Measurements from ENCODE around the gene THSD4. TPM values are rescaled to one million over a fixed set of nuclear protein-coding genes. Genes with fewer than 3 reads are reported as not detected.
"Not testable (repeated sequence)": the region's sequence is repeated elsewhere in the genome, so short reads cannot be mapped to it uniquely, and the experiment has no call there.

THSD4 gene
- total and polyA plus RNA-seq, 5 donors from 2014 or later, result not detected

- Histone ChIP-seq H3K9me3 (ENCODE audit: control insufficient read depth in 2 of 2, low read length in 2 of 2) (no peaks in the 10 kb centered on the region), H3K4me3 (ENCODE audit: low read depth, low read length) (no peak overlapping the region), H3K36me3 (ENCODE audit: control insufficient read depth, insufficient read depth, low read length) (no peaks in the 10 kb centered on the region), H3K27ac (ENCODE audit: insufficient read depth, low read length, poor library complexity, severe bottlenecking) (no peak overlapping the region), H3K4me1 (ENCODE audit: control insufficient read depth, insufficient read depth, low read length, poor library complexity, severe bottlenecking) (no peaks in the 10 kb centered on the region), H3K27me3 (ENCODE audit: control insufficient read depth, insufficient read depth, low read length) (no peaks in the 10 kb centered on the region)
- Mint-ChIP-seq H3K4me1 (no peaks in the 10 kb centered on the region), H3K27me3 (no peaks in the 10 kb centered on the region), H3K9me3 (peaks cover 0 to 3% (median 0%) of the 10 kb centered on the region in 7 donors), H3K36me3 (no peaks in the 10 kb centered on the region), H3K4me3 (no peak overlapping the region), H3K27ac (no peak overlapping the region)
- no peak for DNase-seq
- ATAC-seq (ENCODE audit: low read depth in 2 of 2), result no peak
Measured at GRCh38 chr15:71154607-71155200, 39.4 kb downstream of the THSD4 start.

- H3K4me3 ChIP-seq (ENCODE audit: low read depth, low read length), result no peak overlapping the region
- no peaks in the 10 kb centered on the region for H3K36me3 ChIP-seq (ENCODE audit: control insufficient read depth, insufficient read depth, low read length)
- H3K27ac ChIP-seq (ENCODE audit: insufficient read depth, low read length, poor library complexity, severe bottlenecking), result no peak overlapping the region
- H3K4me1 Mint-ChIP-seq, result no peaks in the 10 kb centered on the region
- no peaks in the 10 kb centered on the region for H3K4me1 ChIP-seq (ENCODE audit: control insufficient read depth, insufficient read depth, low read length, poor library complexity, severe bottlenecking)
- no peaks in the 10 kb centered on the region for H3K9me3 ChIP-seq (ENCODE audit: control insufficient read depth in 2 of 2, low read length in 2 of 2)
- H3K27me3 Mint-ChIP-seq, result no peaks in the 10 kb centered on the region
- H3K27me3 ChIP-seq (ENCODE audit: control insufficient read depth, insufficient read depth, low read length), result no peaks in the 10 kb centered on the region
- ATAC-seq (ENCODE audit: low read depth in 2 of 2) (no peak), DNase-seq (no peak)
- no peak overlapping the region for H3K27ac Mint-ChIP-seq
- H3K9me3 Mint-ChIP-seq, result peaks cover 0 to 3% (median 0%) of the 10 kb centered on the region in 7 donors
- no peaks in the 10 kb centered on the region for H3K36me3 Mint-ChIP-seq
- H3K4me3 Mint-ChIP-seq, result no peak overlapping the region
Measured at GRCh38 chr15:71155534-71155933, 40.3 kb downstream of the THSD4 start.

GRCh38 chr15:71160976-71161375, 45.7 kb downstream of the THSD4 start:
- DNase-seq (no peak), ATAC-seq (ENCODE audit: low read depth in 2 of 2) (no peak)
- H3K36me3 ChIP-seq (ENCODE audit: control insufficient read depth, insufficient read depth, low read length), result no peaks in the 10 kb centered on the region
- H3K4me3 ChIP-seq (ENCODE audit: low read depth, low read length), result no peak overlapping the region
- no peak overlapping the region for H3K27ac ChIP-seq (ENCODE audit: insufficient read depth, low read length, poor library complexity, severe bottlenecking)
- Mint-ChIP-seq H3K27ac (no peak overlapping the region), H3K4me3 (no peak overlapping the region), H3K4me1 (no peaks in the 10 kb centered on the region), H3K36me3 (no peaks in the 10 kb centered on the region), H3K9me3 (peaks cover 0 to 11% (median 8%) of the 10 kb centered on the region in 7 donors), H3K27me3 (no peaks in the 10 kb centered on the region)
- no peaks in the 10 kb centered on the region for H3K4me1 ChIP-seq (ENCODE audit: control insufficient read depth, insufficient read depth, low read length, poor library complexity, severe bottlenecking)
- peaks cover under 1% of the 10 kb centered on the region for H3K27me3 ChIP-seq (ENCODE audit: control insufficient read depth, insufficient read depth, low read length)
- H3K9me3 ChIP-seq (ENCODE audit: control insufficient read depth in 2 of 2, low read length in 2 of 2), result peaks cover 1 to 5% of the 10 kb centered on the region in 2 experiments

GRCh38 chr15:71162309-71162708, 47.0 kb downstream of the THSD4 start:
- peaks cover 0 to 12% (median 8%) of the 10 kb centered on the region in 7 donors for H3K9me3 Mint-ChIP-seq
- H3K4me1 Mint-ChIP-seq, result no peaks in the 10 kb centered on the region
- no peak overlapping the region for H3K27ac ChIP-seq (ENCODE audit: insufficient read depth, low read length, poor library complexity, severe bottlenecking)
- no peaks in the 10 kb centered on the region for H3K36me3 Mint-ChIP-seq
- no peaks in the 10 kb centered on the region for H3K27me3 Mint-ChIP-seq
- H3K4me1 ChIP-seq (ENCODE audit: control insufficient read depth, insufficient read depth, low read length, poor library complexity, severe bottlenecking), result no peaks in the 10 kb centered on the region
- peaks cover 1 to 5% of the 10 kb centered on the region in 2 experiments for H3K9me3 ChIP-seq (ENCODE audit: control insufficient read depth in 2 of 2, low read length in 2 of 2)
- ATAC-seq (ENCODE audit: low read depth in 2 of 2), result no peak
- peaks cover 2% of the 10 kb centered on the region for H3K27me3 ChIP-seq (ENCODE audit: control insufficient read depth, insufficient read depth, low read length)
- no peak overlapping the region for H3K4me3 ChIP-seq (ENCODE audit: low read depth, low read length)
- DNase-seq, result no peak
- no peak overlapping the region for H3K27ac Mint-ChIP-seq
- H3K36me3 ChIP-seq (ENCODE audit: control insufficient read depth, insufficient read depth, low read length), result no peaks in the 10 kb centered on the region
- no peak overlapping the region for H3K4me3 Mint-ChIP-seq

- not testable (repeated sequence) for H3K4me1 Mint-ChIP-seq; H3K36me3 ChIP-seq (ENCODE audit: control insufficient read depth, insufficient read depth, low read length); H3K27ac Mint-ChIP-seq; H3K27ac ChIP-seq (ENCODE audit: insufficient read depth, low read length, poor library complexity, severe bottlenecking); H3K4me3 ChIP-seq (ENCODE audit: low read depth, low read length); DNase-seq; H3K4me3 Mint-ChIP-seq; ATAC-seq (ENCODE audit: low read depth in 2 of 2); H3K27me3 ChIP-seq (ENCODE audit: control insufficient read depth, insufficient read depth, low read length); H3K27me3 Mint-ChIP-seq; H3K36me3 Mint-ChIP-seq; H3K9me3 ChIP-seq (ENCODE audit: control insufficient read depth in 2 of 2, low read length in 2 of 2); H3K4me1 ChIP-seq (ENCODE audit: control insufficient read depth, insufficient read depth, low read length, poor library complexity, severe bottlenecking)
- peaks cover 0 to 12% (median 8%) of the 10 kb centered on the region in 7 donors for H3K9me3 Mint-ChIP-seq
Measured at GRCh38 chr15:71164606-71165005, 49.3 kb downstream of the THSD4 start.

GRCh38 chr15:71167445-71168165, 52.3 kb downstream of the THSD4 start:
- peaks cover 5 to 8% of the 10 kb centered on the region in 2 experiments for H3K9me3 ChIP-seq (ENCODE audit: control insufficient read depth in 2 of 2, low read length in 2 of 2)
- no peaks in the 10 kb centered on the region for H3K4me1 Mint-ChIP-seq
- ATAC-seq (ENCODE audit: low read depth in 2 of 2), result no peak
- DNase-seq, result no peak
- H3K4me1 ChIP-seq (ENCODE audit: control insufficient read depth, insufficient read depth, low read length, poor library complexity, severe bottlenecking), result no peaks in the 10 kb centered on the region
- H3K4me3 Mint-ChIP-seq, result no peak overlapping the region
- H3K27me3 ChIP-seq (ENCODE audit: control insufficient read depth, insufficient read depth, low read length), result peaks cover 2% of the 10 kb centered on the region
- H3K36me3 ChIP-seq (ENCODE audit: control insufficient read depth, insufficient read depth, low read length), result no peaks in the 10 kb centered on the region
- H3K27ac Mint-ChIP-seq, result no peak overlapping the region
- H3K27me3 Mint-ChIP-seq, result peaks cover 2% of the 10 kb centered on the region
- no peak overlapping the region for H3K27ac ChIP-seq (ENCODE audit: insufficient read depth, low read length, poor library complexity, severe bottlenecking)
- peaks cover 0 to 19% (median 6%) of the 10 kb centered on the region in 7 donors for H3K9me3 Mint-ChIP-seq
- H3K4me3 ChIP-seq (ENCODE audit: low read depth, low read length), result no peak overlapping the region
- H3K36me3 Mint-ChIP-seq, result no peaks in the 10 kb centered on the region

- Mint-ChIP-seq H3K9me3 (peaks cover 0 to 14% (median 4%) of the 10 kb centered on the region in 7 donors), H3K27me3 (peaks cover 5% of the 10 kb centered on the region), H3K36me3 (no peaks in the 10 kb centered on the region), H3K4me1 (no peaks in the 10 kb centered on the region), H3K4me3 (no peak overlapping the region), H3K27ac (no peak overlapping the region)
- Histone ChIP-seq H3K36me3 (ENCODE audit: control insufficient read depth, insufficient read depth, low read length) (no peaks in the 10 kb centered on the region), H3K27ac (ENCODE audit: insufficient read depth, low read length, poor library complexity, severe bottlenecking) (no peak overlapping the region), H3K27me3 (ENCODE audit: control insufficient read depth, insufficient read depth, low read length) (peaks cover 2% of the 10 kb centered on the region), H3K4me3 (ENCODE audit: low read depth, low read length) (no peak overlapping the region), H3K9me3 (ENCODE audit: control insufficient read depth in 2 of 2, low read length in 2 of 2) (peaks cover 5 to 8% of the 10 kb centered on the region in 2 experiments), H3K4me1 (ENCODE audit: control insufficient read depth, insufficient read depth, low read length, poor library complexity, severe bottlenecking) (no peaks in the 10 kb centered on the region)
- DNase-seq (no peak), ATAC-seq (ENCODE audit: low read depth in 2 of 2) (no peak)
Measured at GRCh38 chr15:71168166-71168834, 53.0 kb downstream of the THSD4 start.
